ENCODE results near the gene TAB2.

Gene TAB2

GRCh38 chr6:149306967-149307366, 10.5 kb upstream of the TAB2 start (continued):
- TF ChIP-seq ESRRG (CRISPR knock-in tag; IDR thresholded peaks at IDR 0.05): no peak
- TF ChIP-seq CREB5 (CRISPR knock-in tag; IDR thresholded peaks at IDR 0.05; ENCODE audit: low read depth): no peak

GRCh38 chr6:149311293-149311692, 6.2 kb upstream of the TAB2 start:
- ATAC-seq: no peak
- no peak for TF ChIP-seq ISL1 (CRISPR knock-in tag; IDR thresholded peaks at IDR 0.05)

GRCh38 chr6:149311766-149312165, 5.7 kb upstream of the TAB2 start:
- no peak for ATAC-seq
- TF ChIP-seq RARB (CRISPR knock-in tag; IDR thresholded peaks at IDR 0.05): no peak
- TF ChIP-seq ZC3H10 (CRISPR knock-in tag; IDR thresholded peaks at IDR 0.05): no peak
- TF ChIP-seq PATZ1 (CRISPR knock-in tag; IDR thresholded peaks at IDR 0.05; ENCODE audit: borderline replicate concordance): no peak
- no peak for TF ChIP-seq ARNTL (CRISPR knock-in tag; IDR thresholded peaks at IDR 0.05; ENCODE audit: borderline replicate concordance, low read depth)
- no peak for TF ChIP-seq POU6F1 (CRISPR knock-in tag; IDR thresholded peaks at IDR 0.05; ENCODE audit: borderline replicate concordance, low read depth)
- no peak for TF ChIP-seq ISL1 (CRISPR knock-in tag; IDR thresholded peaks at IDR 0.05)
- TF ChIP-seq GLIS3 (CRISPR knock-in tag; IDR thresholded peaks at IDR 0.05): no peak
- no peak for TF ChIP-seq ZFP3 (CRISPR knock-in tag; IDR thresholded peaks at IDR 0.05)
- no peak for TF ChIP-seq TSHZ2 (CRISPR knock-in tag; IDR thresholded peaks at IDR 0.05)
- no peak for TF ChIP-seq CSDC2 (CRISPR knock-in tag; IDR thresholded peaks at IDR 0.05)
- no peak for TF ChIP-seq CSRNP3 (CRISPR knock-in tag; IDR thresholded peaks at IDR 0.05)
- no peak for TF ChIP-seq ZFP30 (CRISPR knock-in tag; IDR thresholded peaks at IDR 0.05)
- no peak for TF ChIP-seq OSR1 (CRISPR knock-in tag; IDR thresholded peaks at IDR 0.05)
- TF ChIP-seq ZNF565 (CRISPR knock-in tag; conservative IDR thresholded peaks at IDR 0.05; ENCODE audit: low read depth): no peak

GRCh38 chr6:149313070-149313469, 4.4 kb upstream of the TAB2 start:
- no peak for ATAC-seq
- no peak for TF ChIP-seq TSHZ2 (CRISPR knock-in tag; IDR thresholded peaks at IDR 0.05)
- TF ChIP-seq CREB5 (CRISPR knock-in tag; IDR thresholded peaks at IDR 0.05; ENCODE audit: low read depth): no peak
- no peak for TF ChIP-seq PATZ1 (CRISPR knock-in tag; IDR thresholded peaks at IDR 0.05; ENCODE audit: borderline replicate concordance)
- no peak for TF ChIP-seq ZFP3 (CRISPR knock-in tag; IDR thresholded peaks at IDR 0.05)
- TF ChIP-seq ISL1 (CRISPR knock-in tag; IDR thresholded peaks at IDR 0.05): no peak
- no peak for TF ChIP-seq CSDC2 (CRISPR knock-in tag; IDR thresholded peaks at IDR 0.05)
- TF ChIP-seq RARB (CRISPR knock-in tag; IDR thresholded peaks at IDR 0.05): no peak
- no peak for TF ChIP-seq SNAI2 (CRISPR knock-in tag; IDR thresholded peaks at IDR 0.05)
- no peak for TF ChIP-seq TCF4 (CRISPR knock-in tag; IDR thresholded peaks at IDR 0.05; ENCODE audit: borderline replicate concordance)
- no peak for TF ChIP-seq BACH2 (CRISPR knock-in tag; IDR thresholded peaks at IDR 0.05; ENCODE audit: borderline replicate concordance)
- no peak for TF ChIP-seq ZFP30 (CRISPR knock-in tag; IDR thresholded peaks at IDR 0.05)
- TF ChIP-seq ZNF70 (CRISPR knock-in tag; IDR thresholded peaks at IDR 0.05): no peak
- TF ChIP-seq TOX (CRISPR knock-in tag; IDR thresholded peaks at IDR 0.05; ENCODE audit: borderline replicate concordance): no peak
- no peak for TF ChIP-seq ARNTL (CRISPR knock-in tag; IDR thresholded peaks at IDR 0.05; ENCODE audit: borderline replicate concordance, low read depth)

Data from SK-N-SH treated with all-trans-retinoic acid at 6 μM for 48 hours (cell line).